Measurements from ENCODE around the gene LIPC.

LIPC gene

DNA sequence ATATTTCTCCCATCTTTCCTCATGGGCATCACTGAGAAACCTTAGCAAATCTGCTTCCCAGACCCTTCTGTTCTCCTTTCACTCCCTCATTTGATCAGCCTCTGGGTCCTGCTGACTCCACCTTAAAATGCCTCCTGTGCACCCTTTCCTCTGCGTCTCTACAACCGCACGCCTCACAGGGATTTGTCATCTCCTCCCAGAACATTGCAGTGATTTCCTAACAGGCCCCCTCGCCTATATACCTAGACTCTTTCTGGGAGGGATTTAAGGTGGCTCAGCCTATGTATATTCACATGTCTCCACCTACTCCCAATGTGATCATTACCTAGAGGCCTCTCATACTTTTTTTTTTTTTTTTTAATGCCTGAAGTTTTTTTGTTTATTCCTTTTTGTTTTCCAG, 69.2 kb downstream of the LIPC start:
- no peak for DNase-seq

DNA sequence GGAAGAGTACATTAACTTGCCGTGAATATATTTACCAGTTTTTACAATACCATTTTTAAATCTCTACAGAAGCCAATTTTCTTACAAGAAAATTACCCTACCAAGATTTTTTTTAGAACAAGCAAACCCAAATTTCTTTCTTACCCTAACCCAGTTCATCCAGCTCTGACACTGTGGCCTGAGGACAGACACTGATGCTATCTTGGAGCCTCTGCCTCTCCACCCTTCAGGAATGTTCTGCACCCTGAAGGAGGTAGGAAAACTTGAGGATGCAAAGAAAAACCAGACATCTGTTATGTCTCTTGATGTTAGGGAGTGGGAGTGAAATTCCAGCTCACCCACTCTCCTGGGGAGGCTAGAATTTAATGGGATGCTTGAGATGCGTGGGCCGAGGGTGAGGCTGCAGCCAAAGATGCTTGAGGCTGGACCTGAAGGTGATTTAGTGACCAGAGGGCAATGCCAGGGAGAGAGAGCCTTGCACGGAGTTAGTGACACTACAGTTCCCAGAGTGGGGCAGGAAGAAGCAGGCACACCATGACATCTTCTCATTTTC, 69.9 kb downstream of the LIPC start:
- no peak for DNase-seq

DNA sequence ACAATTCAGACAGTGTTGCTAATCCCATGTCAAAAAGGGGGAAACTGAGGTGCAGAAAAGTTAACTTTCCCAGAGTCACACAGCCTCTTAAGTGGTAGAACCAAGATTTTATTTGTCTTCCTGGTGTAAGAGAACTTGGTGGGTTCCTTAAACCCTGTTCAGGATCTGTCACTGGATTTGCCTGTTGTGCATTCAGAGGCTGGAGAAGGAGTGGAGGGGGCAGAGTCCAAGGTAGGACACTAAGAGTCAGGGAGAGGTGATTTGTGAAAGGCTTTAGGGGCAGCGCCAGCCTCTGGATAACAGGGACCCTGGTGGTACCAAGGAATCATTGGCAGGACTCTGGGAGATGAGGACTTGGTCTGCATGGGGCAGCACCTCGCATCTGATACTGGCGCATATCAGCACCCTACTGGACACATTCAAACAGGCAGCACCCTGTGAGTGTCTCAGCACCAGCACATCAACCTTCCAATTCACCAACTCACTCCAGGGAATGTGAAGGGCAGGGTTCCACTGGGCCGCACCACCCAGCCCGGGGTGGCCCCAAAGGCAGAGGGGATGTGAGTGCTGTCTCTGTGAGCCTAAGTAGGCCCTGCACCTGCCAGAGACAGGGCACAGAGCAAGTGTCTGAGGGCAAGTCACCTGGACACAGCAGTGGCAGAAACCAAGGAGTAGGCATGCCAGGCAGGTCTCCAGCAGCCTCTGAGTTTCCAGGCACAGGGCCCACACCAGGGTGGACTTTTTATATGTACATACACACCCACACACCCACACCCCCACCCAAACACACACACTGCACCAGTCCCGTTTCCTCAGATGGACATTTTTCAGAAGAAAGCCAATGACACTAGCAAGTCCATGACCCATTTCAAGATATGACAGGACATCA, 71.6 kb downstream of the LIPC start:
- no peak for DNase-seq

DNA sequence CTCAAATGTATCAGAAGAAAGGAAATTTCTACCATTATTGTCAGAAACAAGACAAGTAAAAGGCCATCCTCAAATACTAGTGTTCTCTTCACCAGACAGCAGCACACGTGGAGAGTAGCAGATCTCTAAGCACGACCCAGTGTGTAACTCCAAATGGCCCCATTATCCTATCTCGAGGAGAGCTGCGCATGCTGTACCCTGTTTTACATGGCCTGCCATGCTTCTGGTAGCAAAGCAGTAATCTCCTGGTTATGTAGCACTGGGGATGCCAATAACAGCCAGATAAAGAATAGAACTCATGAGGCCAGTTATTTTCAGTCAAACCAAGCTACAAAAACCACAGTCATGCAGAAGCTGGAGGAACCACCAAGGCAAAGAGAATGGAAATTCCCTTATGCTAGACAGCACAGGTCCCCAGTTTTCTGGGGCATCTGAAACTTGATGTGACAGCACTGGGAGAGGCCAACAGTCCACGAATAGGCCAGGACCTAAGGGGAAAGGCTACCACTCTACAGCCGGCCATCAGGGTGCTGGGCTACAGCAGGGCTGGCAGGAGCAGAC, 73.0 kb downstream of the LIPC start:
- DNase-seq = no peak

DNA sequence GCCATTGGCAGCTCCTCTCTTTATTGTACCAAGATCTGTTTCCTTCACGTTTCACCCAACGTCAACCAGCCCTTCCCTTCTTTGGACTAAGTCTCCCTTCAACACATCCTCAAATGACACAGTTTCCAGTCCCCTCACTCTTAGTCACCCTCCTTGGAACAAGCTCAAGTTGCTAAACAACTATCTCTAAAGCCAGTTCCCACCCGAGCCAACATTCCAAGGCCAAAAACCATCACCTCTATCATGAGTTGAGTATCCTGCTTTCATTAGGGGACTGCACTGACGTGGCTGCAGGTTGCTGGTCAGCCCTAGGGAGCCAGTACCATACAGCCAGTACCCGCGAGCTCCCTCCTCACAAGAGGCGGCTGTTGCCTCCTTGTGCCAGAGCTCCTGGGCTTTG, 73.8 kb downstream of the LIPC start:
- no peak for DNase-seq

DNA sequence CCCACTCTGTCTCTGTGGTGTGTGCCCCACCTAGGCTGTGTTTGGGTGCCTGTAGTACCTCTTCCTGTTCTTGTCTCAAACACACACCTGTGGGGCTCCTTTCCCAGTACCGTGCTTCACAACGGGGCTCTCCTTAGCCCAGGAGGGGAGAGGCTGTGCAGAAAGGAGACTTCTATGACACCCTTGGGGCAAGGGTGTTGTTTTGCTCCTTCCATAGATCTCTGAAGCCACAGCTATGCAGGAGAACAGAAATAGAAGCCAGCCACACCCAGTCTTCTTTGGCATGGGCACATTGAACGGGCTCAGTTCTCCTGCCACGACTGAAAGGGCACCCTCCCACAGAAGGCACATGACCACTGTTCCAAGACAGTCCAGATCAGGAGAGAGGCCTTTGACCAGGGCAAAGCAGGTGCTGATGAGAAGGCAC, 74.3 kb downstream of the LIPC start:
- no peak for DNase-seq

DNA sequence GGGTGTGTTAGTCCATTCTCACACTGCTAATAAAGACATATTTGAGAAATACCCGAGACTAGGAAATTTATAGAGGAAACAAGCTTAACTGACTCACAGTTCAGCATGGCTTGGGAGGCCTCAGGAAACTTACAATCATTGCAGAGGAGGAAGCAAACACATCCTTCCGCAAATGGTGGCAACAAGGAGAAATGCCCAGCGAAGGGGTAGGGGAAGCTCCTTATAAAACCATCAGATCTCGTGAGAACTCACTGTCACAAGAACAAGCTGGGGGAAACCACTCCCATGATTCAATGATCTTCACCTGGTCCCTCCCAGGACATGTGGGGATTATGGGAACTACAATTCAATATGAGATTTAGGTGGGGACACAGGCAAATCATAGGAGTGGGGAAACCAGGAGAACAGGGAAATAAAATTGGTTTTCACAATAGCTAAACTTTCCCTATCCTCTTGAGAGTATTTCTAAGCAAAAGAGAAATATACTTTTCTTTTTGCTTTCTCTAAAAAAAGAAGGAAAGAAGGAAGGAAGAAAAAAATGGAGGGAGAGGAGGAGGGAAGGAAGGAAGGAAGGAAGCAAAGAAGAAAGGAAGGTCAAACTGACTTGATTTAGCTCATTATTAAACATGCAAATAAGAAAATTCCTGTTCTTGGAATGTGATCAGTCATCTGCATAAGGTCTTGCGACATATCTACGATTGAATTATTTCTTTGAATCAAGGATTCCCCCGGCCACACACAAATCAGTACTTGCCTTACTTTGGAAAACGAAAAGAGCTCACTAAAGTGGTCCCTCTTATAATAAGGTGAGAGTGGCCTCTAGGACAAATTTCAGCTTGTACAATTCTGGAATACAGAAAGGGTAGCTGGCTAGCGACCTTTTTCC, 75.2 kb downstream of the LIPC start:
- peak; percentile 56 for DNase-seq

DNA sequence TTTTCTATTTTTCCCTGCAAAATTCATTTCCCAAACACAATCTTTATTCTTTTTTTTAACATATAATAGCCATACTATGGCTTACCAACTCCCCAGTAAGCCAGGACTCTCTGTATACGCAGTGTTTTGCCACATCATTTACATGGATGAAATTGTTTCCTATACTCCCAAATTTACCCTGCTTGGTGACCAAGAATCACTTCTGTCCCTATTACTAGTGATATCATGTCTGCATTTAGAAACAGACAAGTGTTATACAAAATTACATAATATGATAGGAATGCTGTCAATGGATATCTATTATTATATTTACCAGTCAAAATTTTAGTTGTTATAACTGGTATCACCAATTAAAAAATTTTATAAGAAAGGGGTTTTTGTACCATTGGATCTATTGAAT, 77.8 kb downstream of the LIPC start:
- DNase-seq = no peak

DNA sequence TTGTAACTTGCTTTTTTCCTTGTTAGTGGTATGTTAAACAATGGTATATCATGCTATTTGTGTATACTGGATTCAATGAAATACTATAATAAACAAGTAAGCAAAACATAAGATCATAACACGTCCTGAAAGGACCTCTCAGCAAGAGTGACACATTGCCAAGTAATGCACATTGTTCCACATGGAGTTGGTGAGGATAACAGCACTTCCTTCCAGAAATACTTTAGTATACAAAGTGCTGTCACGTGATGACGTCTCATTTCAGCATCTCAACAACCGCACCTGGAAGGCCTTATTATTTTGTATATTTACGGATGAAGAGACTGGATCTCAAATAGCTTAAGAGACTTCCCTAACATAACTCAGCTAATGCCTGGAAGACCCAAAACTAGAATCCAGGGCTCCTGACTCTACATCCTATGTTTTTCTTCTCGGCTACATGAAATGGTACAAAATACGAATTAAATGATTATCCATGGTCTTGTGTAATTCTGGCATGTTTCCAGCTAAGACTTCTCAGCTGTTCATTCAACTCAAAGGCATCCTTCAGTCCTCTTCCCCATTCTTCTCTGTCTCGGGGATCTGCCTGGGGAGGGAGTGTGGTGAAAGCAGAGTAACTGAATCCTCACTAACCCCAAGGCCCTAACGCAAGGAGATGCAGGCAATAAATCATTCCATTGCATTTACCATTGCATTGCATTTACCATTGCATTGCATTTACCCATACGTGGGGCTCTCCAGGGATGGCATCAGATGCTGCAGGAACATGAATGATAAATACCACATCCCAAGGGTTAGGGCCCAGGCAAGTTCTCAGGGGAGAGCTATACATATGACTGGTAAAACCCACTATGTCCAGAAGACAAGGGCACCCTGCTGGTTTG, 79.2 kb downstream of the LIPC start:
- DNase-seq = no peak

DNA sequence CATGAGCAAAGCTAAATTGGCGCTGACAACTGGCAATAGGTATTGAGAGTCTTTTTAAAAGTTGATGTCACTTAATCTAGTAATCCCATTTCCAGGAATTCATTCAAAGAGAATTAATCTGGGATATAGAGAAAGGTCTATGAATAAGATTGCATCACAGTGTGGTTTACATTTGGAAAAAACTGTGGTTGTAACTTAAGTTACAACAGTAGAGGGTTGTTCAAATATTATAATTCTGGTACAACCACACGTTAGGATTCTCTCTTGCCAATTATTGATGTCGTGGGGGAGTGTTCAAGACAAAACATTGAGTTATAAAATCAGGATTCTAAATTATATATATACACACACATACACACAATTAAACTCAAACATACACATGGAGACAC, 79.8 kb downstream of the LIPC start:
- DNase-seq = no peak

DNA sequence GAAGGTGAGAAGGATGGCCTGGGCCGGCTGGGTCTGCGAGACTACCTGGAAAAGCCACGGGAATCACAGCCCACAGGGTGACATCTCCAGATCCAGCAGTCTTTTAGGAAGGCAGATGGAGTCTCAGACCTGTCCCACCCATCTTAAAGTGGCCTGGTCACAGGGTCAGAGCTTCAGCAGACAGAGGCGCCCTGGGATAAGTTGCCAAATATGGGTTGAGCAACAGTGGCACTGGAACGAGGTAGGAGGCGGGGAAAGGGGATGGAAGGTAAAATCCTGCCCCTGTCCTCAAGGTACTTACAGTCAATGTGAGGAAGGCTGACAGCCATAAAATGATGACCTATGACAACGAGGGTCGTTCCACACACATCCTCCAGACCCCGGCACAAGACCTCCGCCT, 80.7 kb downstream of the LIPC start:
- no peak for DNase-seq

DNA sequence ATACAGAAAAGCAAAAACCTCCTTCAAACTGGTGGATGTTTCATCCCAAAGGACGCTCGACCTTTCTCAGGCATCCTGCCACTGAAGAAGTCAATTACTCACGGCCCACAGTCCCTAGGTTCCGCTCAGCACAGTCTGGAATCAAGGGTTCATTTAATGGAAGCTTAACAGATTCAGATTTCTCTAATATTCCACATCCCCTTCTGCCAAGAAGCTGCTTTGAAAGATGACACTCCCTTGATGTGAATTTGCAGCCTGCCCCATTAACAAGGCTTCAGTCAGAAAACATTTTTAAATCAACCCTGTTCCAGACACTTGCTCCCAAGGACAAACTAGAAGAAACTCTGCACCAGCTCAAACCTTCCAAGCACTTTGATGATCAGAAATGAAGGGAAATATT, 81.2 kb downstream of the LIPC start:
- DNase-seq = no peak

DNA sequence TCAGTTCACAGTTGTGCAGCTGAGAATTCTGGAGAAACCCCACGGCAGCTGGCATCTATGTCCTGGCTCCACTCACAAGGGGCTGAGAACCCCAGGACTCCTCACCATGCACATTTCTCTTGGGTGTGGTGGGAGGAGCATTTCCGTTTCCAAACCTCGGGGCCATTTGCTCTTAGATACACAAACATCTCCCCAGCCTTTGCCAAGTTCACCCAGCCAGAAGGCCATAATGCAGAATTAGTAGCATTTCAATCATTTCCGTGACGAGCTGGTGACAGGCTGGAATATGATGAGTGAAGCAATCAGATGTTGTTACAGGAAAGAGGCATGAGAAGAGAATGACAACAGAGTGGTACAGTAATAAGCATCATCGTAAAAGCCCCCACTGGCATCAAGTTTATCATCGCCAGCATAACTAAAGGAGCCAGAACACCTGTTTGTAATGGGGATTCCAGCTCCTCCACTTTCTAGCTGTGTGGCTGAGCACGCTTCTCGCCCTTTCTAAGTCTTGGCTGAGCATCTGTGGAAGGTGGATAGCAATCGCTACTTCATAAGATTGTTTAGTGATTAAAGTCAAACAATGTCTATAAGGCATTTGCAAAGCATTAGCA, 82.0 kb downstream of the LIPC start:
- DNase-seq = no peak

DNA sequence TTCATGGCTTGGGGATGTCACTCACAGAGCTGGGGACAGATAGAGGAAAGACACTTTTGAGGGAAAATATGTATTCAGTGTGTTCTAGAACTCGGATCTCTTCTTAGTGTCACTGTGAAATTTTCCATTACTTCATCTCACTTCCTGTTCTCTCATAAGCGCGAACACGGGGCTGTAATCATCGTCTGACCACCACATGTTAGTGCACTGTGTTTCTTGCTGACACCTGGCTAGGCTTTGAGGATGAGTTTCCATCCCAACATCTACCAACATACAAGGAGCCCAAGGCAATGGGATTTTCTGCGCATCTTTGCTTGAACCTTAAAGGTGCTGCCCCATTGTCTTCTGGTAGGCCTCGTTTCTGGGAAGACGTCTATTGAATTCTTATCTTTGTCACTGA, 84.0 kb downstream of the LIPC start:
- DNase-seq = peak; percentile 82

DNA sequence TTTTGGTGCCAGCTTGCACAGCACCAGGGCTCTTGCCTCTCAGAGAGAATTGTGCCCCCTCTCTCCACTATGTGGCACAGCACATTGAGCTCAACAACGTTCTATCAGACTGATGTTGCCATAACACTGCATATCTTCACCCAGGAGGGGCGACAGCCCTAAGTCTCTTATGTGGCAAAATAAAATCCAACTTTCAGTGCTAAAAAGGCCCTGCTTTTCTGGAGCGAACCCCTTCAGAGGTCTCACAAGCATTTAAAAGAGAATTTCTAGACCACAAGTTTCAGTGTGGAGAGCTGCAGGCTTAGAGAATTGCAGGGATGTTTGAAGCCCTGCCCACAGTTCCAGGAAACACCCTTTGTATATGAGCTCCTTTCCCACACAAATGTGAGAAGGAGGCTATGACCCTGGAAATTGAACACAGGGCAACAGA, 85.5 kb downstream of the LIPC start:
- DNase-seq = peak; percentile 58

DNA sequence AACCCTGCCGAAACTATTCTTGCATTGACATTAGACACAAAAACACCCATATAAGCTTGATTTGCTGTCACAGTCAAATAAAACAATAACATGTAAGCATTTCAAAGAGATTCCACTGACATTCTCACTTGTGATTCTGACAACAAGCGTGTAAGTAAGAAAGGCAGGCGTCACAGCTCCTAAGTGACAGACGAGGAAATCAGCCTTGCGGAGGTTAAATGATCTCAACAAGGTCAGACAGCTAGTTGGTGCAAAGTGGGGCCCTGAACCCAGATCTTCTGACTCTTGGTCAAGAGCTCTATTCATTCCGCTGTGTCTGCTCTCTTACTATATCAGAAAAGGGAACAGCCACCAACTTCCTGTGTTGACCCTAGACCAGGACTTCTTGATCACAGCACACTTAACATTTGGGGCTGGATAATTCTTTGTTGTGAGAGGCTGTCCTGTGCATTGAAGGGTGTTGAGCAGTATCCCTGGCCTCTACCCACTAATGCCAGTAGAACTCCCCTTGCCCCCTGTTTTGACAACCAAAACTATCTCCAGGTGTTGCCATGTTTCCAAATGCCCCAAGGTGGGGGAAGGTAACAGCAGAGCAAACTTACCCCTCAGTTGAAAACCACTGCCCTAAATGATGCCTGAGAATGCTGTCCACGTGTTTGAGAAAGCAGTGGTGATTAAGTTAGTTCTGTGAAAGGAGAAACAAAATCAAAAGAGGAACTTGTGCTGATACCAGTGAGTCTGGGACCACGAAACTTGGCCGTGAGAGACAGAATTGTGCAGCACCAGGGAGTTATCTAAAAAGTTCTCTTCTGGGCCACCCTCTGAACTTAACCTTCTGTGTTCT, 86.1 kb downstream of the LIPC start:
- DNase-seq = peak; percentile 40

DNA sequence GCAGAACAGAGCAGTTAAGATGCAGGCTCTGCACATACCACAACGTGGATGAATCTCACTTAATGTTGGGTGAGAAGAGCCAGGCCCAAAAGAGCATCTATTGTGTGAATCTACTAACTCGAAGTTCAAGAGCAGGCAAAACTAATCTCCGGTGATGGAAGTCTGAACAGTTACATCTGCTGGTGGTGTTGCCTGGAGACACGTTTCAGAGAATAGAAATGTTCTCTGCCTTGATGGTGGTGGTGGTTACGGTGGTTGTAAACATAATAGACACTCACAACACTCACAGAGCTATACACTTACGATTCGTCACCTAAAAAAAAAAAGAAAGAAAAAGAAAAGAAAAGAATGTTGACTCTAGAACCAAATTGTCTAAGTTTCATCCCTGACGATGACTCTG, 86.8 kb downstream of the LIPC start:
- no peak for DNase-seq

DNA sequence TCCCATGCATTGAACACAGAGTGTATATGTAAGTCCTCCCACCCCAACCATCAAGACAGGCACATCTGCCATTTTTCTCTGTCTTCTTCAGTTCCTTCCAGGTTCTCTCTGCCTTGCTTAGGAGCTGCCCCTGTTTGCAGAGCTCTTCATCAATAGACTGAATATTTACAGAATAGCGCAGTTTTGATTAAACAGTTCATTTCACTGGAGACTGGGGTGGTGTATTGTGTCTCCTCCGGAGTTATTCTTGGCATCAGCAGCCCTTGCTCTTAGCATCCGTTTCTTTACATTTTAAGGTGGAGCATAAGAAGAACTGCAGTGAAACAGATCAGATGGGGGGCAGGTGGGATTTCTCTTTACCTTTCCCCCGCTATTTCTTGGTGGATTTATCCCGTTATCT, 87.7 kb downstream of the LIPC start:
- DNase-seq = no peak

DNA sequence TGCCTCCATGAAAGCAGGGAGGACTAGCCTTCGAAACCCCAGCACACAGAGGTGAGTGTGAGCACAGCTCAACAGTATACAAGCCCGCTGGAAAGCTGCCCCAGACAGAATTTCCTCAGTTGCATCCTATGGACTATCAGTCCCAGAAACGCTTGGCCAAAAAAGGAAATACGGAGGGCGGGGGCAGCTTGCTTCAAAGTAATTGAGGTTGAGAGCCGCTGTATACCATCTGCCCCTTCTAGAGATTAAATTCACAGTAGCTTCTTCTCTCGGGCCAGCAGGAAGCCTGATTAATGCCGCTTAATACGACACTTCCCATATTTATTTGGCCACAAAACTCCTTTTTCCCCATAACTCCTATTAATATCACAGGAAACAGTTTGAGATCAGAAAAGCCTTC, 88.7 kb downstream of the LIPC start:
- peak; percentile 52 for DNase-seq

DNA sequence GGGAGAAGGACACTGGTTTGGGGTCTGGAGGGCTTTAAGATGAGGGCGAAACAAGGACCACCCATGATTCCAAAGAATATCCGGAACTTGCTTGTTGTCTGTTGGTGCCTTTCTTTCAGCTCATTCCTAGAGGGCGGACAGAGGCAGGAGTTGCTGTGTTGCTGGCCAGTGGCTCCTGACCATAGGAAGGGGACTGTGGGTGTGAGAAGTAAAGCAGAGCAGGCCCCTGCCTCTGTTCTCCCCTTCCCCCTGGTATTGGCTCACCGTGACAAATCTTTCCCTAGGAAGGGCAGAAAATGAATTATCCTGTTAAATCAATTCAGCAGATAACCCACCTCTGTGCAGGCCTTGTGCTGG, 89.1 kb downstream of the LIPC start:
- DNase-seq = peak; percentile 6

All from GF-D8 (cell line).